EH (cell line): ENCODE results near the gene SGPL1.
A peak's percentile ranks its signal among the peaks of the same experiment; 100 is the strongest.

ENCODE experiments used
- DNase-seq: peaks from one replicate; pipeline ENCODE4 v3.0.0-alpha.2; 2015; ENCODE audit warnings: low read depth

The SGPL1 gene

DNA sequence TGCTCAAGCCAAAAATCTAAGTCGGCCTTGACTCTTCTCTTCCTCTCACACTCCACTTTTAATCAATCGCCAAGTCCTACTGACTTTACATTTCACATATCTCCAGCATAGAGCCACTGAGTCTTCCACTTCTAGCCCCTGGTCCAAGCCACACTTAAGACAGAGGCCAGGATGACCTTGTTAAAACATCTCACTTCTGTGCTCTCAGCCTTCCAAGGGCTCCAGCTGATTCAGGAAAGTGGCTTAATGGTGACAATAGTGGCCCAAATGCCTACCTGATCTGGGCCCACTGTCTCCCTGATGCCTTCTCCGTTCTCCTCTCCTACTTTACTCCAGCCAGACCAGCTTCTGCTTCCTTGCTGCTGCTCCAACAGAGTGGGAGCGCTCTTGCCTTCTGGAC, 35.0 kb upstream of the SGPL1 start:
- DNase-seq, result no peak

DNA sequence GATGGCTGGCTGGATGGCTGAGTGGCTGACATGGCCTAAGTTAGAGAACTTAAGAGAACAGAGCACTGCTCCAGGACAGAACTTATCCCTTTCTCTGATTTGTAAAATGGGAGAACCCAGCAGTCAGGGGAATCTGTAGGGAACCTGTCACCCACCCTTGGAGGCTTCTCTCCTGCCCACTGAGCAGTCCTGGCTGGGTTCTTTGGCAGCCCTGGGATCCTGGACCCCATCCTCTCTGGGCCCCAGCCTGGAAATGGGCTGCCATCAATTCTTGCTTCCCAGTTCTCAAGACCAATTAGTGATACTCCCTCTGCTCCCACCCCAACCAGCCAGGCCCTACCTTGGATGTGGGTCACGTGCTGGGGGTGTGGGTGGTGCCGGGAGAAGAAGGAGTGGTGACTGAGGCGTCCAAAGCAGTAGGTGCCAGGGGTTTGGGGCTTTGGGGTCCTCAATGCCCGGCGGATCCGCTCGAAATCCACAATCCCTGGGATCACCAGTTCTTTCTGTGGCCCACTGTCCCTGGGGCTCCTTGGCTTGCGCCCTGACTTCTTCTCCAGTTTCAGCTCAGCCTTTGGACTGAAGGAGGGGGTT, 34.2 kb upstream of the SGPL1 start:
- DNase-seq, result no peak

DNA sequence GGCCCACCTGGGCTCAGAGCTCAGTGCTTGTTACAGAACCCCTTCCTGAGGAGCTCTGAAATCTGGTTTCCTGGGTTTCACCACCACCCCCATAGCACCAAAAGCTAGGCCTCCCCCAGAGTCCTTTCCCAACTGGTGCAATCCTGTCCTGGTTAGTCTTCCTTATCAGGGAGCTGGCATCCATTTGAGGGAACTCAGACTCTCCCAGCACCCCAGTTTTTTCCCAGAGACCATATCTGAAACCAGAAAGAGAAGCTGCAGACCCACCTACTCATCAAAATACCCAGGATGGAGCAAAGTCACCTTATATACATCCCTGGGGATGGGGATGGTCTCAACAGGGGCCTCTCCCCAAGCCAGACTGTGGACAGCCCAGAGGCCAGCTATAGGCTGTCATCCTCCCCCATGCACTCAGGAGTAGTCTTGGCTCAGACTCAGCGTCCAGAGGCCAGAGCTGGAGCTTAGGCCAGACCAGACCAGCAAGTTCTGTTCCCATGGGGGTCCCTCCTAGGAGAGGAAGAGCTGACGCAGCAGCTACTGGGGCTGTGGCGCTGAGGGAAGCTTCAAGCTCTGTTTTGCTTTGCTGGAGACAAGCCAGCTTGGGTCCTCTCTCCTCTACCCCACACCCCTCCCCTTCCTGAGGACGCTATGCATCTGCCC, 33.5 kb upstream of the SGPL1 start:
- DNase-seq, result no peak

DNA sequence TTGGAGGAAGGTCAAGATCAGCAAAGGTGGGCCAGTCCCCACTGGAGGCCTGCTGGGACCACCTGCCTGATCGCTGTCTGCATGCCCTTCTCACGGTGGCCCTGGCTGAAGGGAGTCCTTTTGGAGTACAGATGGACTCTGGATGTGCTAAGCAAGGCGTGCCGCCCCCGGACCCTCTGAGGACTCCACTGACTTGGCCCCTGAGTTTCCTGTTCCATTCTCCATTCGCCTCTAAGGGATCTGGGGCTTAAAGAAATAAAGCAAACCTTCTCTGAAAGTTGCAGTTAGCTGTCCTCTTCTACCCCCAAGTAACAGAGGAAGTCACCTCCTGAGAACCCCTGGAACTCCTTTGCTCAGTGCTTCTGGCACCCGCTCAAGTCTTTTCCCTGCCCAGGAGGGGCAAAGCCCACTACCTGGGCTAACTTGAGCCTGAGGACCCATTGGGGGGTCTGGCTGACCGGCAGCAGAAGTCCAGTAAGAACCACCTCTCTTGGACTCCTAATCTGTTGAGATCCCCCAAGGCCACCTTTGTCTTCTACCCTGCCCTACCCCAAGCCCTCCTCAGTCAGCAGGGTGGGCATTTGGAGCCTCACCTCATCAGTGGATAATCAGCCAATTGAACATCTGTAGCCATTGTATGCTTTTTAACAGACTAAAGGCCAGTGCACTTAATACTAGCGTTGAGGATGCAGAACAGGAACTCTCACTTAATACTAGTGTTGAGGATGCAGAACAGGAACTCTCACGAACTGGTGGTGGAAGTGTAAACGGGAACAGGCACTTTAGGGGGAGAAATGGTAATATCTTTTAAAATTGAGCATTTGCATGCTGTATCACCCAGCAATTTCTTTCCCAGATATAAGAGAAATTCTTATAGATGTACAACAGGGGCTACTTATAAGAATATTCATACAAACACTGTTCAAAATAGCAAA, 32.7 kb upstream of the SGPL1 start:
- DNase-seq, result no peak

DNA sequence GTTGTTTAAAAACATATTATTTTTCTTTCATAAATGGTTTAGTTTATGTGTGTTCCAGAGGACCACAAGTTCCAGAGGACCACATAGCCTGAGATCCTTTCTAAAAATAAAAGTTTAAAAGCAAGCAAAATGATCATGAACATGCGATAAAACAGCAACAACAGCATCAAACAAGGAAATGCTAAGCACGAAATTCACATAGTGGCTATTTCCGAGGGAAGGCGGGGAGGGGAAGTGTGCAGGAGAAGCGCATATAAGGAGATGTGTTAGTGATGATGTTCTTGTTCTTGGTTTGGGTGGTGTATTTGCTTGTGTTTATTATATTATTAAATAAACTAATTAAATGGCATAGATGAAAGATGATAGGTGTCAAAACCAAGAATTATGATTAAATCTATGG, 31.7 kb upstream of the SGPL1 start:
- no peak for DNase-seq

DNA sequence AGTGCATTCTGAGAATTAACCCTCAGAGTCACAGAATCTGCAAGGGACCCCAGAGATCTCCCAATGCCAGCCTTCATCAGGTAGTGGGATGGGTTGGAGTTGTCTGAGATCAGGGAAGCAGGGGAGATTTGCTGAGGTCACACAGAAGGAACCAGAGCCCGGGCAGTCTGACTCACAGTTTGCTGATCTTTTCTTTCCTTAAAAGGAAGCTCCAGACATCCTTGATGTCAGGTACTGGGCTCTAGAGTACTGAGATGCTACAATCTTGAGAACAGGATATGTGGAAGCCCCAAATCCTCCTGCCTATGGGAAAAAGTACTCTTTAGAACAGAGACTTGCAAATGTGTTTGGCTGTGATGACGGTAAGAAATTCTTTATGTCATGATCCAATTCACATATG, 31.3 kb upstream of the SGPL1 start:
- peak; percentile 36 for DNase-seq

DNA sequence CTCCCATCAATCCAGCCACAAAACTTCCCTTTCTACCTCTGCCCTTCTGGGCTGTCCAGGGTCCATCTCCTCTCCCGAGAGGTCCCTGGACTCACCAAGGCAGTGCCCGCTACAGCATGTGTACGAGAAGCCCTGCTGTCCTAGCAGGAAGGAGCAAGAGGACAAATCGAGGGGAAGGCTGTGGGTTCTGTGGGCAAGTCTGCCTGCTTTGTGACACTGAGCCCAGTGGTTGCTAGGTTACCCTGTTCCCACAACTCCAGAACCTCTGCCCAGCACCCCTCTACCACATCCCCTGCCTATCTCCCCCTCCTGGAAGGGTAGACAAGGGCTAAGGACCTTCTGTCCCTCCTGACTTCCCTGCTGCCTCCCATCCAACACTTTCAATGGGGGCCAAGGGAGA, 30.6 kb upstream of the SGPL1 start, which contains the start of gene TBATA:
TSS of gene TBATA (minus strand) at position 188 of the 400 bp plus-strand sequence. CDS start 1,998 bp downstream, outside the sequence.
- no peak for DNase-seq

DNA sequence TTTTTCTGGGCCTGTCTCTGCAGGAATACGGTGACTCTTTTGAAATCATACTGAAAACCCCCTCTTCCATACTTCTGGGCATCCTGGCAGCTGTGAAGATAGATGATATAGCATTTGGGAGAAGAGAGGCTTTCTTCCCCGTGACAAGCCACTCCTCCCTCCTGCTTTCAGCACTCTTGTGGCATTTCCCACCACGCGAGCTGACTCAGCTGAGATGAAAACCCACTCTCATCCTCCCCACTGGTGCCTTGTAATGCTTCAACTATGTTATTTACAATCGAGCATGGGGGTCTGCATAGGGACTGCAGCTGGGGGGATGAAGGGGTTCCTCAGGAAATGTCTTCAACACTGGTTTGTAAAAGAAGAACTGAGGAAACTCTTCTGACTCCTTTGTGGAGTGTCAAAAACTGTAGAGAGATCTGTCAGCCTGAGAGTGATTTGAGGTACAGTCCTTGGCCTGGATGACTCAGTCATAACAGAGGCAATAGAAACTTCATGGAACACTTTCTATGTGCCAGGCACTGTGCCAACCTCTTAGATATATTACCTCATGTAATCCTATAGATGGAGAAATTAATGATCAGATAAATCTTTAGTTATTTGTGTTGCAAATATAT, 28.8 kb upstream of the SGPL1 start:
- peak; percentile 56 for DNase-seq

DNA sequence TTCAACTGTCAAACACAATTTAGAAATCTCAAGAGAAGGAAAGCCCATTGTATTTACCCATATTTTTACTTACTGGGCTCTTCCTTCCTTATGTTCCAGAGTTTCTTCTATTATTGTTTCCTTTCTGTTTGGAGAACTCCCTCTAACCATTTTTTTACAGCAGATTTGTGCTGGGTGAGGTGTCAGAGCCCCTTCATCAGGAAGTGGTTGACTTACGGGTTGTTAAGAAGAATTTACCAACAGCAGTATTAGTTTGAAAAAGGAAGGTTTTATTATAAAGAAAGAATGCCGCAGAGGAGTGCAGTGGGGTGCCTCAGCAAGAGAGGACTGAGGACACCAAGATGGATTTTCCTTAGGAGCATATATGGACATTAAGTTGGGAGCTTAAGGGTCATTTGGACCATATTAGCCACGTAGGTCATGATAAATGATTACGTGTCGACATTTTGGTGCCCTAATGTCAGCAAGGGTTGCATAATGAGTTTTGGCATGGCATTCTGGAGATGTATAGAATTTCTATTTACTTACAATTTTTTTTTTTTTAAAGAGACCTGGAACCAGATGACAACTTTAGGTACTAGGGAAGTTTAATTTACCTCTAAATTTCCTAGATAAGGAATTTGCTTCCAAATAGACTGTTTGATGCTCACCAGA, 24.2 kb upstream of the SGPL1 start:
- no peak for DNase-seq

DNA sequence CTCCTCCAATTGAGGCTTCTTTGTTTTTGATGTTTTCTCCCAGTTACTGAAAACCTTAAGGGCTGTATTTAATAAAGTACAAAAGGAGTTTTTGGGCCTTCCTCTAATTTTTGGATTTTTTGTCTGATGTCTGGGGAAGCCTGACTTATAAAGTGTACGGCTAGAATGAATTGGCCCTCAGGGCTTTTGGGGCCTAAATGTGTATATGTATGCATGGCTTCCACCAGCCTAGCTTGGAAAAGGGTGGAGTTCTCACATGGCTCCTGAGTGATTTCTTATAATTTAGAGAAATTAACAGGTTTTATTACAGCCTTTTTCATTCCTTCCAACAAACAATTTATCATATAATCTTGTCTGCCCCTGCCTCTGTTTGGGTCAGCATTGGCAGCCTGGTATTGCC, 20.1 kb upstream of the SGPL1 start:
- no peak for DNase-seq

DNA sequence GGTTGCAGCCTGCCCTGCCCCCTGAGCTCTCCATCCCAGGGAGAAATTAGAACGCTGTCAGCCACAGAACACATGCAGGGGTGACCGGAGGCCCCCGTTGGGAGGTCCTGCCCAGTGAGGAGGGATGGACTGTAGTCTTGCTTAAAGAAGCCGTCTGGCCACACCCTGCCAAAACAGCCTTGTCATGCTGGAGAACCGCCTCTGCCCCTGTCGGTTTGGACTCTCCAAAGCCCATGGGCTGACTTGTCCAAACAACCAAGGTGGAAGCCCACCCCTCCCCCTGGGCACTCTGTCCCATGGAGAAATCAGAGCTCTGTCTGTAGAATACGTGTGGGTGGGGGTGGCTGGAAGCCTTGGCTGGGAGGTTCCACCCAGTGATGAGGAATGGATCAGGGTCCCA, 17.9 kb upstream of the SGPL1 start:
- DNase-seq, result no peak

DNA sequence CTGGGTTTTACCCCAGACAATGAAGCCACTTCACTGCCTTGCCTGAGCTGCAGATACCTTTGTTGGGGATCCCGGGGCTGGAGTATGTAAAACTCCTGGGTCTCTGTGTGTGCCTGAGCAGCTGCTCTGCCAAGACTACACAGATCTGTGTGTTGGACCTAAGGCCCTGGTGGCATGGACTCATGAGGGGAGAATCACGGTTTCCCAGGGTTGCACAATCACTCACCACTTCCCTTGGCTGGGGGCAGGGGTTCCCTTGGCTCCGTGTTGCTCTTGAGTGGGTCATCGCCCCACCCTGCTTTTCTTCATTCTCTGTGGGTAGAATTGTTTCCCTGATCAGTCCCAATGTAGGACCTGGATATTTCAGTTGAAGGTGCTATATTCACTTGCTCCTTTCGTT, 16.6 kb upstream of the SGPL1 start:
- DNase-seq, result peak; percentile 25

DNA sequence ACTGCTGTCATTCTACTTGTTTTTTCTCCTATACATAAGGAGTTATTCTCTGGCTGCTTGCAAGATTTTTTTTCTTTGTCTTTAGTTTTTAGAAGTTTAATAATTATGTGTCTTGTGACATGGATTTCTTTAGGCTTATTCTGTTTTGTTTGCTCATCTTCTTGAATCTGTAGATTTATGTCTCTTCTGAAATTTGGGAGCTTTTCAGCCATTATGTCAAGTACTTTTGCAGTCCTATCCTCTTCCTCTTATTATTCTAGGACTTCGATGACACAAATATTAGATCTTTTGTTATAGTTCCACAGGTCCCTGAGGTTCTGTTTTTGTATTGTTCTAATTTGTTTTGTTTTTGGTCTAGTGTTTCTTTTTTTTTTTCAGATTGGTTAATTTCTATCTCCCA, 13.9 kb upstream of the SGPL1 start:
- DNase-seq, result no peak

DNA sequence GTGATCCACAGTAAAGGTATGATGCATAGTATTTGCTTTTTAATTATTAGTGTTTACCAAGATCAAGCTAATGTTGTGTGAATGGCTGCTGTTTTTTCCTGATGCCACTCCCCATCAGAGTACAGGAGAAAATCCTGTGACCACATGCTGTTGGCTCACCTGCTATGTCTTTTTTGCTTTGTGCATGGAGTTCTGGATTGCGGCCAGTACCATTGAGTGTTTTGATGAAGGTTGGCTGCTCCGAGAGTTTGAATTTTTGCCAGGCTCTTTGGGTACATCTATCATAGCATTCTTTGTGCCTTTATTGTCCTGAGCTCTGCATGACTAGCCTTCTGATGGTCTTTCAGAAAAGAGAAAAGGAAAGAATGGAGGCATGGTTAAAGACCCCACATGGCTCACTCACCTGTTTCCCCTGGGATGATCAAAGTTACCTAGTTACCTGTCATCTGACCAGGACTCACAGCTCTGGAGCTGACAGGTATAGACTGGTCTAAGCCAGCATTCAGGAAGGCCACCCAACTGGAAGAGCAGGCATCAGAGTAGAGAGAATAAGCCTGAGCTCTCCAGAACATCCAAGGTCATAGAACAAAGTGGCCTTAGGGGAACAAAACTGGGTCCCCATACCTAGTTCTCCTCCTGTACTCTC, 11.8 kb upstream of the SGPL1 start:
- DNase-seq, result no peak

DNA sequence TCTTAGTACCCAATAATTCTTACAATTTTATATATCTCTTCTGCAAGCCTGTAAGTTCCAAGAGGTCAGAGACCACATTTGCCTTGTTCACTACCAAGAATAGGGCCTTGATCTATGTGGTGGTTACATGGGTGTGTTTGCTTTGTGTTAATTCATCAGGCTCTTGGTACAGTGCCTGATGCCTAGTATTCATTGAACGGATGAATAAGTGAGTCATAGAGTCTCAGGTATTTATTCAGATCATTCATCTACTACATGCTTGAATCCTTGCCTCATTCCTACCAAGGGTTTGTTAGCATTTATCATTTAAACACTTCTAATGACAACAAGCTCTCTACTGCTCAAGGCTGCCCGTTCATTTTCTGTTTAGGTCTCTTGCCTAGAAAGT, 11.3 kb upstream of the SGPL1 start:
- no peak for DNase-seq

DNA sequence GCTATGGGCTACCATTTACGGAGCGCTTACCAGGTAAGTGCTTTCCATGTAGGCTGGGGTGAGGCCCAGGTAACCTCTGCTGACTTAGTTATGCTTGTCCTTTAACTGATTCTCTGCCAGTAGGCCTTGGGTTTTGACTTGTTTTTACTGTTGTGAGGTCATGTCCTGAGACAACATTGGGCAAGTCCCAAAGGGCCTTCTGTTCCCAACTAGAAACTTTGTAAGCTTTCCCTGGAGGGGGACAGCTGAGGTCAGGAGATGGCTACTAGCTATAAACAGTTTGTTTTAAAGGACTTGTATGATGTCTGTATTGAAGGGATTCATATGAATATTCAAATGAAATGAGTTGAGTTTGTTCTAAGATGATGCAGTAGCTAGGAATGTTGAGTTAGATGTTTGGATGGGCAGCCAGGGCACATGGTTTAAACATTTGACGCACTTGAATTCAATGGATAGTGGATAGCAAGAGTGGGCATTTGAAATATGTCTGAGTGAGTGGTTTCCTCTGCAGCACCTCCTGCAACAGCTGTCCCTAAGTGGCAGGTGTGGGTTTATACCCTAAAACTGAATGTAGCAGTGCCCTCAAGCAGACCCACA, 10.0 kb upstream of the SGPL1 start:
- no peak for DNase-seq

DNA sequence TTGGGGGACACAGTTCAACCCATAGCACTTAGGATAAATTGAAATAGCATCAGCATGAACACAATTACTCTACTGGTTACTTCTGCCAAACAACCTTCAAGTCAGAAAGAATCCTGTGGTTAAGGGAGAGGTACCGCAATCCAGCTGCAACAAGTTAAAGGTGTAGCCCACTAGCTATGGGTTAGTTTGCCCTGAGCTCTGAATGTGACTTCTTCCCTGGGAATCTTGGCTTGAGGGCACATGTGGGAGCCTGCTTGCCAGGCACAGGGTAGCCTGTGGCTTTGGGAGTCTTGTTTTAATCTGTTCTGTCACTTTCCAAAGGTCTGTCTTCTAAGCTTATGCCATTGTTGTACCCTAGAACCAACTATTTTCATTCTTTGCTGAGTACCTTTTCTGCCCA, 8.9 kb upstream of the SGPL1 start:
- DNase-seq, result no peak

DNA sequence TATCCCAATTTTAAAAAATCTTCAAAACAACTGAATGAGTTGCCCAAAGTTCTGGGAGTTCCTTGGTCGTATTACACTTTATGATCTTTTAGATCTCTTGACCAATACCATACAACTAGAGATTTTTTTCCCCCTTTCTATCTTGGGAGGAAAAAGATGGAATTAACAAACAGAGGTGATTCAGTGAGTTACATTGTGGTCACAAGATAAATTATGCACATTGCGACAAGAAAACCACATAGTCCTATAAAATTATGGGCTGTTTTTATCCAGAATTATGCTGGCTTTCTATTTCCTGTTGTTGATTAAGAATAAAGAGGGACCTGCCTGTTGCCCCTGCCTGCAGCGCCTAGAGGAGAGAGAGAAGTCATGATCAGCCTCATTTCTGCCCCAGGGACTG, 8.2 kb upstream of the SGPL1 start:
- no peak for DNase-seq

DNA sequence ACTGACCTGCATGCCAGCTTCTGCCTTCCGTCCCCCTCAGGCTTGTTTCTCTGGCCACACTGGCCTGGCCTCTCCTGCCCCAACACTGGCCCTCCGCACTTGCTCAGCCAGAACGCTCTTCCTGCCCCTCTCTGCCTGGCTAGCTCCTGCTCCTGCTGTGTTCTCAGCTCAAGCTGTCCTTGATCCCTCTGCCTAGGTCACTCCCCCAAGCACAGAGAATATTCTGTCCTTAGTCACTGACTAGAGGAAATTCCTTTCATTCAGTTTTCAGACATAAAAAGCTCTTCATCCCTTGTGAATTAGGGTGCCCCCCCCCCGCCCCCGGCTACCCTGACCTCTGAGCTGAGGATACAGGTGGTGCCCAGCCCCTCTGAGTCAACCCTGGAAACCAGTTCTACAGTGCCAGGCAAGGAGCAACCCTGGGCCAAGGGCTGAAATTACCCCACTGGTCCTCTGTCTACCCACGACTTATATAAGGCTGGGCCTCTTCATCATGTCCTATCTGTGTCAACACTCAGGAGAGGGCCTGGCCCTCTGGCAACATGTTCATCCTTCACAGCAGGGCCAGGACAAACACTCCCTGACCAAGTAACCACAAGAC, 6.6 kb upstream of the SGPL1 start:
- peak; percentile 41 for DNase-seq

DNA sequence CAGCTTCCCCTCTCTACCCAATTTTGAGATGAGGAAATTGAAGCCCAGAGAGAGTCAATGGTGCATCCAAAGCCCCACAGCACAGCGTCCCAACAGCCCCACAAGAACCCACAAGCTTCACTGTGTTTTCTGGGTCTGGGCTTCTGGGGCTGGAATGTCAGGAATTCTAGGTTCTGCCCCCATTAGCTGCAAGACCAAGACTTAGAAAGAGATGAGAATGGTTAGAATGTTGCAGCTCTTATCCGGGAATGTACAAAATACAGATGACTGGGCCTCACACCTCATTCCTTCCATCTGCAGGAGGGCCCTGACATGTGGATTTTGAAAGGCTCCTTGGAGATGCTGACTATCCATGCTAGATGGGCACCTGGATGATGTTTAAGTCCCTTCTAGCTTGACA, 6.0 kb upstream of the SGPL1 start:
- peak; percentile 50 for DNase-seq

DNA sequence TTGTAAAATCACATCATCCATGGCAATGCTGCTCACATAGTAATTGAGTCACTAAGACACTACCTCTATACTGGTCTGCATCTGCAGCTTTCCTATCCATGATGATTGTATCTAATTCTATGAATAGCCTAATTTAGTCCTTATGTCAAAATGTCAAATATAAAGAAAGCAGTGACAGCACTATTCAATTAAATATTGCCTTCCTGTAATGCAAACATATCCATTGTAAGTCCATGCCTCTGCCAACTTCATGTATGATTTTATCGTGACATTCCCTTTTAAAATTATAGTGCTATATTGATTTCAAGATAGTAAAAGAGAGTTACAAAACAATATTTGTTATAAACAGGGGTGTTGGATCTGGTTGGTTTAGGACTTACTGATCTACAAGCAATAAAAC, 4.8 kb upstream of the SGPL1 start:
- no peak for DNase-seq
